Esophagus (tissue), 2 donors: ENCODE measurements around the gene IRS2. TPM values are rescaled to one million over a fixed set of nuclear protein-coding genes. Genes with fewer than 3 reads are reported as not detected.

Source experiments
- H3K27ac ChIP-seq, 2 donors: one replicate each; pipeline ENCODE4 v1.5.1; 2013; ENCODE audit warnings: low read depth in 2 of 2, mild to moderate bottlenecking in 2 of 2, inconsistent platforms in 1 of 2, low read length in 1 of 2, moderate library complexity in 1 of 2
- H3K27me3 ChIP-seq, 2 donors: one replicate each; pipeline ENCODE4 v1.6.1; 2013; ENCODE audit warnings: low read length in 2 of 2, control low read depth in 1 of 2, mild to moderate bottlenecking in 1 of 2; ENCODE audit not compliant: insufficient read depth in 2 of 2, control insufficient read depth in 1 of 2
- H3K36me3 ChIP-seq, 2 donors: one replicate each; pipeline ENCODE4 v1.6.1; 2013; ENCODE audit warnings: low read length in 1 of 2; ENCODE audit not compliant: control insufficient read depth in 2 of 2, insufficient read depth in 2 of 2
- H3K4me1 ChIP-seq, 2 donors: one replicate each; pipeline ENCODE4 v1.6.1; 2013; ENCODE audit warnings: low read length in 1 of 2; ENCODE audit not compliant: control insufficient read depth in 2 of 2, insufficient read depth in 2 of 2
- H3K4me3 ChIP-seq, 2 donors: one replicate each; pipeline ENCODE4 v1.5.1; 2013; ENCODE audit warnings: low read length in 2 of 2, mild to moderate bottlenecking in 2 of 2, low read depth in 1 of 2, moderate library complexity in 1 of 2
- H3K9me3 ChIP-seq, 2 donors: one replicate each; pipeline ENCODE4 v1.6.1; 2013; ENCODE audit warnings: mild to moderate bottlenecking in 2 of 2, low read depth in 1 of 2, low read length in 1 of 2, moderate library complexity in 1 of 2; ENCODE audit not compliant: control insufficient read depth in 2 of 2, insufficient read depth in 1 of 2
- WGBS, 2 donors: extraction: QIAGEN DNeasy Blood & Tissue Kit; methylation state at CpG; one replicate each; pipeline ENCODE4 v1.1.7; 2013; 5-methylcytosine and 5-hydroxymethylcytosine counted together
- polyA plus RNA-seq, 2 donors: library from polyadenylated mRNA; stranded (reverse); fragments of 200-250 nt; gene quantifications; one replicate each; pipeline ENCODE4 v1.2.3, GENCODE V29; 2013
- donor health status: healthy with polysubstance abuse.
- donor health status: Bipolar disorder and iron deficiency.

The IRS2 gene
- polyA plus RNA-seq, 2 donors, result 1.6 to 2.6 TPM

- no peak overlapping the region for H3K4me3 ChIP-seq
- peaks cover 0 to 5% of the 10 kb centered on the region in 2 donors for H3K4me1 ChIP-seq
- no peaks in the 10 kb centered on the region for H3K27me3 ChIP-seq
- H3K9me3 ChIP-seq, result peaks cover 0 to 3% of the 10 kb centered on the region in 2 donors
- H3K27ac ChIP-seq, result no peak overlapping the region
- 85 to 91% methylated on average over 5 of the region's 5 CpGs for WGBS, 2 donors
- peaks cover 0 to 3% of the 10 kb centered on the region in 2 donors for H3K36me3 ChIP-seq
These were observed 37.0 kb downstream of the IRS2 start for GRCh38 chr13:109749365-109749764.

- Histone ChIP-seq H3K27me3 (no peaks in the 10 kb centered on the region), H3K4me3 (no peak overlapping the region), H3K4me1 (peaks cover 0 to 5% of the 10 kb centered on the region in 2 donors), H3K36me3 (peaks cover 0 to 3% of the 10 kb centered on the region in 2 donors), H3K27ac (no peak overlapping the region), H3K9me3 (peaks cover 0 to 3% of the 10 kb centered on the region in 2 donors)
- WGBS, 2 donors, result 48 to 63% methylated on average over 2 of the region's 2 CpGs
These were observed 37.7 kb downstream of the IRS2 start for GRCh38 chr13:109748677-109749076.

- 70 to 72% methylated on average over 3 of the region's 3 CpGs for WGBS, 2 donors
- Histone ChIP-seq H3K4me3 (no peak overlapping the region), H3K36me3 (no peaks in the 10 kb centered on the region), H3K27me3 (no peaks in the 10 kb centered on the region), H3K9me3 (peaks cover 0 to 3% of the 10 kb centered on the region in 2 donors), H3K4me1 (peaks cover 0 to 5% of the 10 kb centered on the region in 2 donors), H3K27ac (no peak overlapping the region)
These were observed 38.9 kb downstream of the IRS2 start for GRCh38 chr13:109747524-109747923.

GRCh38 chr13:109746364-109746763 is 40.0 kb downstream of the IRS2 start:
- H3K9me3 ChIP-seq, result peaks cover 0 to 3% of the 10 kb centered on the region in 2 donors
- H3K27ac ChIP-seq, result no peak overlapping the region
- no peak overlapping the region for H3K4me3 ChIP-seq
- 87 to 95% methylated on average over 10 of the region's 10 CpGs for WGBS, 2 donors
- H3K4me1 ChIP-seq, result peaks cover 0 to 5% of the 10 kb centered on the region in 2 donors
- H3K27me3 ChIP-seq, result no peaks in the 10 kb centered on the region
- no peaks in the 10 kb centered on the region for H3K36me3 ChIP-seq

- no peak overlapping the region for H3K4me3 ChIP-seq
- peaks cover 0 to 5% of the 10 kb centered on the region in 2 donors for H3K4me1 ChIP-seq
- H3K27ac ChIP-seq, result no peak overlapping the region
- H3K9me3 ChIP-seq, result peaks cover 0 to 3% of the 10 kb centered on the region in 2 donors
- WGBS, 2 donors, result 85 to 92% methylated on average over 15 of the region's 15 CpGs
- no peaks in the 10 kb centered on the region for H3K27me3 ChIP-seq
- H3K36me3 ChIP-seq, result no peaks in the 10 kb centered on the region
These were observed 40.7 kb downstream of the IRS2 start for GRCh38 chr13:109745702-109746101.

GRCh38 chr13:109745060-109745459 is 41.3 kb downstream of the IRS2 start:
- H3K27me3 ChIP-seq, result no peaks in the 10 kb centered on the region
- H3K4me1 ChIP-seq, result peaks cover 0 to 5% of the 10 kb centered on the region in 2 donors
- H3K36me3 ChIP-seq, result no peaks in the 10 kb centered on the region
- peaks cover 0 to 3% of the 10 kb centered on the region in 2 donors for H3K9me3 ChIP-seq
- 95% methylated on average over 19 of the region's 19 CpGs for WGBS, 2 donors
- H3K27ac ChIP-seq, result no peak overlapping the region
- H3K4me3 ChIP-seq, result no peak overlapping the region

GRCh38 chr13:109744512-109745051 is 41.8 kb downstream of the IRS2 start:
- peaks cover 0 to 5% of the 10 kb centered on the region in 2 donors for H3K4me1 ChIP-seq
- H3K27me3 ChIP-seq, result no peaks in the 10 kb centered on the region
- no peak overlapping the region for H3K4me3 ChIP-seq
- H3K9me3 ChIP-seq, result peaks cover 0 to 3% of the 10 kb centered on the region in 2 donors
- WGBS, 2 donors, result 66 to 73% methylated on average over 23 of the region's 23 CpGs
- H3K27ac ChIP-seq, result no peak overlapping the region
- no peaks in the 10 kb centered on the region for H3K36me3 ChIP-seq

GRCh38 chr13:109743706-109744453 is 42.5 kb downstream of the IRS2 start:
- 29 to 43% methylated on average over 12 of the region's 12 CpGs for WGBS, 2 donors
- no peaks in the 10 kb centered on the region for H3K36me3 ChIP-seq
- H3K4me1 ChIP-seq, result peaks cover 0 to 5% of the 10 kb centered on the region in 2 donors
- no peak overlapping the region for H3K27ac ChIP-seq
- no peak overlapping the region for H3K4me3 ChIP-seq
- H3K9me3 ChIP-seq, result peaks cover 0 to 3% of the 10 kb centered on the region in 2 donors
- no peaks in the 10 kb centered on the region for H3K27me3 ChIP-seq

- 78 to 84% methylated on average over 7 of the region's 7 CpGs for WGBS, 2 donors
These were observed 44.4 kb downstream of the IRS2 start for GRCh38 chr13:109741966-109742365.

More at GRCh38 chr13:109741966-109742365, 44.4 kb downstream of the IRS2 start:
- Histone ChIP-seq H3K36me3 (no peaks in the 10 kb centered on the region), H3K27ac (no peak overlapping the region), H3K4me1 (peaks cover 0 to 7% of the 10 kb centered on the region in 2 donors), H3K27me3 (no peaks in the 10 kb centered on the region), H3K9me3 (peaks cover 0 to 3% of the 10 kb centered on the region in 2 donors), H3K4me3 (no peak overlapping the region)
